IMR-90 (cell line): ENCODE data around the gene ENTPD1.

Source experiments
- BHLHE40 ChIP-seq: fragments of 150-350 bp; IDR thresholded peaks from 2 replicates; pipeline ENCODE4 v1.6.1; 2016; ENCODE audit warnings: mild to moderate bottlenecking, low read depth, low read length
- CEBPB ChIP-seq: IDR thresholded peaks from 2 replicates; pipeline ENCODE4 v1.6.1; 2012; ENCODE audit warnings: low read depth, low read length, improper control_type of control experiment
- MAFK ChIP-seq: IDR thresholded peaks from 2 replicates; pipeline ENCODE4 v1.6.1; 2012; ENCODE audit warnings: low read depth, low read length, improper control_type of control experiment
- MXI1 ChIP-seq: IDR thresholded peaks from 2 replicates; pipeline ENCODE4 v1.6.1; 2012; ENCODE audit warnings: low read depth, mild to moderate bottlenecking, low read length, moderate library complexity, borderline replicate concordance
- POLR2A ChIP-seq: IDR thresholded peaks from 2 replicates; pipeline ENCODE4 v1.6.1; 2012; ENCODE audit warnings: mild to moderate bottlenecking, low read depth, low read length
- SMC3 ChIP-seq: fragments of 150-350 bp; IDR thresholded peaks from 2 replicates; pipeline ENCODE4 v1.6.1; 2016; ENCODE audit warnings: low read depth, mild to moderate bottlenecking, antibody characterized with exemption, low read length, moderate library complexity
- TF ChIP-seq, protein P1 (sequence below): conservative IDR thresholded peaks from 2 replicates; pipeline ENCODE4 v1.5.1; 2012; ENCODE audit warnings: mild to moderate bottlenecking, low read depth, low read length, improper control_type of control experiment

DNA sequence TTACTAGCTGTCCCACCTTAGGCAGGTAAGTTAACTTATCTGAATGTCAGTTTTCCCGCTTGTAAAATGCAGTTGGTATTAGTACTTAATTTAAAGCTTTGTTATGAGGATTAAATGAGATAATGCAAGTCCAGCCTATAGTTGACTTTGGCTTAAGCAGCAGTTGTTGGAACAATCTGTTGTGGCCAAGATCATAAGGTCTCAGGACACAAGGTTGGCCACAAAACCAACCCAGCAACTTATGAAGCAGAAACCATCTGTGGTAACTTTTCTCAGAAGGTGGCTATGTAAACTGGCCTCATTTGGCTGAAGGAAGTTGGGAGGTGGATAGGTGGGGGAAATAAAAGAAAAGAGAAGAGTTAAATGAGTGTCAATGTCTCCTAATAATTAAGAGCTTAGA, 29.4 kb downstream of the ENTPD1 start:
- no peak for TF ChIP-seq POLR2A
- TF ChIP-seq, protein P1, sequence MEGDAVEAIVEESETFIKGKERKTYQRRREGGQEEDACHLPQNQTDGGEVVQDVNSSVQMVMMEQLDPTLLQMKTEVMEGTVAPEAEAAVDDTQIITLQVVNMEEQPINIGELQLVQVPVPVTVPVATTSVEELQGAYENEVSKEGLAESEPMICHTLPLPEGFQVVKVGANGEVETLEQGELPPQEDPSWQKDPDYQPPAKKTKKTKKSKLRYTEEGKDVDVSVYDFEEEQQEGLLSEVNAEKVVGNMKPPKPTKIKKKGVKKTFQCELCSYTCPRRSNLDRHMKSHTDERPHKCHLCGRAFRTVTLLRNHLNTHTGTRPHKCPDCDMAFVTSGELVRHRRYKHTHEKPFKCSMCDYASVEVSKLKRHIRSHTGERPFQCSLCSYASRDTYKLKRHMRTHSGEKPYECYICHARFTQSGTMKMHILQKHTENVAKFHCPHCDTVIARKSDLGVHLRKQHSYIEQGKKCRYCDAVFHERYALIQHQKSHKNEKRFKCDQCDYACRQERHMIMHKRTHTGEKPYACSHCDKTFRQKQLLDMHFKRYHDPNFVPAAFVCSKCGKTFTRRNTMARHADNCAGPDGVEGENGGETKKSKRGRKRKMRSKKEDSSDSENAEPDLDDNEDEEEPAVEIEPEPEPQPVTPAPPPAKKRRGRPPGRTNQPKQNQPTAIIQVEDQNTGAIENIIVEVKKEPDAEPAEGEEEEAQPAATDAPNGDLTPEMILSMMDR, result no peak
- TF ChIP-seq MXI1, result no peak
- TF ChIP-seq MAFK, result no peak
- no peak for TF ChIP-seq BHLHE40
- no peak for TF ChIP-seq SMC3
- TF ChIP-seq CEBPB, result no peak
